VCaP (cell line): ENCODE results near the gene NECAB2.

Experiments
- H3K27ac ChIP-seq: fragments of 450-650 bp; 2 replicates; pipeline ENCODE4 v1.5.1; 2017
- TF ChIP-seq, protein P1 (sequence below): fragments of 450-650 bp; conservative IDR thresholded peaks from 2 replicates; pipeline ENCODE4 v1.5.1; 2017; ENCODE audit warnings: mild to moderate bottlenecking, moderate library complexity

The NECAB2 gene

DNA sequence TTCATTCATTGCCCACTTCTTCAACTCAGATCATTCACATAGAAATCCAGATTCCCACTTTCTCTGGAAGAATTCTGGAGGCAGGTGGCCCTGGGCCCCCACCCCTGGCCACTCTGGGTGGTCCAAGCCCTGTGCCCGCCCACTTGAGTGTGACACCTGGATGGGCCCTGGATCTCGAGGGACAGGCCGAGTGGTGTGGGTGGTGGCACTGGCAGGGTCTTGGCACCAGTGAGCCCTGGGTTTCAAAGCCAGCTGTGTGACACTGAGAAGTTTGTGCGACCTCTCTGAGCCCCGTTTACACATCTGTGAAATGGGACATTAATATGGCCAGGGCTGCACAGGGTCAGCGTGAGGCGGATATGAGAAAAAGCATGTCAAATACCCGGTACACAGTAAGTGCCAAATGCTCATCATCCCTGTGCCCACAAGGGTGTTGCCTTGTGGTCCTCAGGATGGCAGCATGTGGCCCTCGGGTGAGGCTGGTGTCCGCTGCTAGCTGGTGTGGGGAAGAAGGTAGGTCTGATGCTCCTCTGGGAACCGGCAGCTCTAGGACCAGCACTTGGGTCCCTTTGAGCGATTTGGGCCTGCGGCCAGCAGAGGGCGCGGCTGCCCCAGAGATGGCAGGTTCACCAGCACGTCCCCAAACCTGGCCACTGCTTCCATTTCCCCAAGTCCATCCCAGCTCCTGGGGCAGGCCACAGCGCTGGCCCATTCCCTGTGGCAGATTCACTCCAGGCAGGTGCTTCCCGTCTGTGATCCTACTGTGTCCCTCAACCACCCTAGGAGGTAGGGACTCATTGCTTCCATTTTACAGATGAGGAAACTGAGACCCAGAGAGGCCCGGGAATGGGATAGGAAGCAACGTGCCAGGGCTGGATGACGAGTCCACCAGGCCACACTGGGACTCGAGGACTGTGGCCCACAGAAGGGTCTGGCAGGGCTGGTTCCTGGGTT, 11.4 kb upstream of the NECAB2 start:
- TF ChIP-seq, protein P1, sequence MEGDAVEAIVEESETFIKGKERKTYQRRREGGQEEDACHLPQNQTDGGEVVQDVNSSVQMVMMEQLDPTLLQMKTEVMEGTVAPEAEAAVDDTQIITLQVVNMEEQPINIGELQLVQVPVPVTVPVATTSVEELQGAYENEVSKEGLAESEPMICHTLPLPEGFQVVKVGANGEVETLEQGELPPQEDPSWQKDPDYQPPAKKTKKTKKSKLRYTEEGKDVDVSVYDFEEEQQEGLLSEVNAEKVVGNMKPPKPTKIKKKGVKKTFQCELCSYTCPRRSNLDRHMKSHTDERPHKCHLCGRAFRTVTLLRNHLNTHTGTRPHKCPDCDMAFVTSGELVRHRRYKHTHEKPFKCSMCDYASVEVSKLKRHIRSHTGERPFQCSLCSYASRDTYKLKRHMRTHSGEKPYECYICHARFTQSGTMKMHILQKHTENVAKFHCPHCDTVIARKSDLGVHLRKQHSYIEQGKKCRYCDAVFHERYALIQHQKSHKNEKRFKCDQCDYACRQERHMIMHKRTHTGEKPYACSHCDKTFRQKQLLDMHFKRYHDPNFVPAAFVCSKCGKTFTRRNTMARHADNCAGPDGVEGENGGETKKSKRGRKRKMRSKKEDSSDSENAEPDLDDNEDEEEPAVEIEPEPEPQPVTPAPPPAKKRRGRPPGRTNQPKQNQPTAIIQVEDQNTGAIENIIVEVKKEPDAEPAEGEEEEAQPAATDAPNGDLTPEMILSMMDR = peak; percentile 84
- H3K27ac ChIP-seq = no peak overlapping the region

DNA sequence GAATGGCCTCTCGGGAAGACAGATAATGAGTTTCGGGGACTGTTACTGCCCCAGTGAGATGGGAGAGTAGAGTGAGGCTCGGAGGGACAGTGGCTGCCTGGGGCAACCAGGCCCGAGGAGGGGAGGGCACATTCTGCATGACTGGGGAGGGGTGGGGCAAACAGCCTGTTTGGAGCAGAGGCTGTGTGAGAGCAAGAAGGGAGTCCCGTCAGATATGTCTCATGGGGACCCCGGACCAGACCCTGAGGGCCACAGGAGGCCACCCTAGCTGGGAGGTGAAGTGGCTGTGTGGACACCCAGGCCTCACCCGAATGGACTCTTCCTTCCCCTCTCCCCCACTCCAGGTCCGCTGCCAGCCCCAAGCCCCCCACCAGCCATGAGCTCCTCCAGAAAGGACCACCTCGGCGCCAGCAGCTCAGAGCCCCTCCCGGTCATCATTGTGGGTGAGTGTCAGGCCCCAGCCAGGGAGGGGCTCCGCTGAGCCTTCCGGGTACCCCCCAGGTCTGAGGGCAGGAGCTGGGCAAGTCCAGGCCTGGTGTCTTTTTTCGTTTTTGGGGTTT, 10.7 kb upstream of the NECAB2 start:
- no peak overlapping the region for H3K27ac ChIP-seq
- TF ChIP-seq, protein P1 = no peak

DNA sequence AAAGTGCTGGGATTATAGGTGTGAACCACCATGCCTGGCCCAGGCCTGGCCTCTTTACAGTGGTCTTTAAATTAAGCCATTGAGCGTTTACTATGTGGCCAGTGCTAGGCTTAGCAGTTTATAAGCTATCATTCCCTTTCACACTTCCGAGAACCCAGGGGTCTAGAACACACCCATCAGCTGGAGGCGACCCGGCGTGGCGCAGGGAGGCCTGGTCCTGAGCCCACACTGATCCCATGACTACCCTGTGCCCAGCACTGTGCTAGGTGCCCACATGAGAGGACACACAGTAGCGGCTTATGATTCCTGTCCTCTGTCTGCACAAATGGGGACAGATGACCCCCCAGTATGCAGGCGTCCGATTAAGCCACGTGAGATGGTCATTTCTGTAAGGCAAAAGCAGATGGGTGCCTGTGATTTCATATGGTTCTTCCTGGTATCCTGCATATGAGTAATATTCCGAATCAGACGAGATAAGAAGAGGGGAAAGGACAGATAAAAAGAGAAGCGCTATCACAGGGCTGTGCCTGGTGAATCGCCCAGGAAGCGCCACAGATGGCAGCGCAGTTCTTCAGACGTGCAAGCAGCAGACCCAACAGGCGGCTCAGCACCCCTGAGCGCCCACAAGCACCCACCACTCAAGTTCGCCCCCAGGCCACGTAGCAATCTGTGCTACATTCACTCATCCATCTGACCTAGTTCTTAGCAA, 9.8 kb upstream of the NECAB2 start:
- H3K27ac ChIP-seq = no peak overlapping the region
- TF ChIP-seq, protein P1 = no peak

DNA sequence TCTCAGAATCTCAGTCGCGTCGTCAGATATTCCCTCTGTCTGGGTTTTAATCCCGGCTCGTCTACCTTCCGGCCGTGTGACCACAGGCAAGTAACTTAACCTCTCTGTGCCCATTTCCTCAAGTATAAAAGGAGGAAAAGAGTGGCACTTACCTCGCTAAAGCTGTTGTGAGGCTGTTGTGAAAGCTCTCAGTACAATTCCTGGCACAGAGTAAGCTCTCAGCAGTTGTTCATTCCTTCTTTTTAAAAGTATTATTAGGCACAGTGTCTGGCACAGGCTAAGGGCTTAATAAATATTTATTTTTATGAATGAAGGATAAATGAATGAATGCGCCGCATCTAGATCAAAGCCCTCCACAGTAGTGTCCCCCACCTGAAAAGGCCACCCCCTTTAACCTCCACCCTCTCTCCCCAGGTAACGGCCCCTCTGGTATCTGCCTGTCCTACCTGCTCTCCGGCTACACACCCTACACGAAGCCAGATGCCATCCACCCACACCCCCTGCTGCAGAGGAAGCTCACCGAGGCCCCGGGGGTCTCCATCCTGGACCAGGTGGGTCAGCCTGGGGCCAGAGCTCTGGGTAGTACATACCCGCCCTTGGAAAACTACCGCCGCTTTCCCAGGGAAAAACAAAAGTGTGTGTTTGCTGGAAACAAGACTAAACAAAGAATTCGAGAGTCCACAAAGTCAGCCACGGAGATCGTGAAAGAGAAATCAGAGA, 9.0 kb upstream of the NECAB2 start:
- TF ChIP-seq, protein P1 = no peak

DNA sequence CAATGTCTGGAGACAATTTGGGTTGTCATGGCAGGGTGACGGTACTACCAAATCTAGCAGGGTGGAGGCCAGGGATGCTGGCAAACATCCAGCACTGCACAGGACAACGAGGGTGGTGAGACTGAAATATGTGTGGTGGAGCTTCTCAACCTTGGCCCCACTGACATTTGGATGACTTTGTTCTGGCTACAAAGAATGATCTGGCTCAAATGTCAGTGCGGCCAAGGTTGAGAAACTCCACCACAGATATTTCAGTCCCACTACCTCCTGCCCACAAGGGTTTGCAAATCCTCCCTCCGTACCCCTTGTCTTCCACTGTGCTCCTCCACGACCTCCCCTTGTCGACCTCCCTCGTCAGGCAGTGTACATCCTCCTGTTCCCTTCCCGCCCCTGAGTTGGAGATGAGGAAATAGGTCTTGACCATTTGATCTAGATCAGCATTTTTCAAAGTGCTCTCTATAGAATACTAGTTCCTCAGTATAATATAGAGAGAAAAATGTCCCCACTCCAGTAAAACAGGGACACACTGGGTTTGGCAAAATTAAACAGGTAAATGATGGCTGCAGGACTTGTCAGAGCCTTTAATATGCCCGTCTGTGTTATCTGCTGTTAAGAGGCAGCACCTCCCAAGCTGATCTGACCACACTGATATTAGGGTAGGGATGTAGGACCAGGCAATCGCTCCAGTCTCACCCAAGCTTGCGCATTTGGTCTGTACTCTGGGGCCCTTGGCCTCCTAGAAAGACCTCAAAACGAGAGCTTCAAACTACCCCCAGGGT, 8.2 kb upstream of the NECAB2 start:
- H3K27ac ChIP-seq = no peak overlapping the region
- TF ChIP-seq, protein P1 = no peak

More for the DNA sequence above, 9.0 kb upstream of the NECAB2 start:
- H3K27ac ChIP-seq = no peak overlapping the region

DNA sequence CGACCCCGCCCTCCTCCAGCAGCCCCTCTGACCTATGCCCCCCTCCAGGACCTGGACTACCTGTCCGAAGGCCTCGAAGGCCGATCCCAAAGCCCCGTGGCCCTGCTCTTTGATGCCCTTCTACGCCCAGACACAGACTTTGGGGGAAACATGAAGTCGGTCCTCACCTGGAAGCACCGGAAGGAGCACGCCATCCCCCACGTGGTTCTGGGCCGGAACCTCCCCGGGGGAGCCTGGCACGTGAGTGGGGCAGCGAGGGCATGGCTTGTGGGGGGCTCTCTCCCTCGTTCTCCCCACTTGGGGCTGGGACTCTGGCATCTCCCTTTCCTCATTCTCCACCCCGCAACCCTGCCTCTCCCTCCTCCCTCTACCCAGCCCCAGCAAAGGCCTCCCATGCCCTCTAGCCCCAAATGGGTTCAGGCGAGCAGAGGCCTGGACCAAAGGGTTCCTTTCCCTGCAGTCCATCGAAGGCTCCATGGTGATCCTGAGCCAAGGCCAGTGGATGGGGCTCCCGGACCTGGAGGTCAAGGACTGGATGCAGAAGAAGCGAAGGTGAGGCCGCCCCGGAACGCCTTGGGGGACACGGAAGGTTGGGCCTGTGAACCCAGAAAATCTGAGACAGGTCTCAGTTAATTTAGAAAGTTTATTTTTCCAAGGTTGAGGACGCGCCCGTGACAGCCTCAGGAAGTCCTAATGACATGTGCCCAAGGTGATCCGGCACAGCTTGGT, 7.4 kb upstream of the NECAB2 start:
- no peak overlapping the region for H3K27ac ChIP-seq
- TF ChIP-seq, protein P1 = no peak
